SIG-M5 treated with dmso at 0.1 percent for 504 hours (cell line): ENCODE data around the gene ZFR.

Source experiments
- DNase-seq: peaks from one replicate; lab custom pipeline; 2025; ENCODE audit not compliant: unreplicated experiment; lab: John Stamatoyannopoulos, UW

The ZFR gene

GRCh38 chr5:32365623-32366022 lies 78.9 kb downstream of the ZFR start:
- DNase-seq: no peak

GRCh38 chr5:32363030-32363429 lies 81.5 kb downstream of the ZFR start:
- no peak for DNase-seq

DNA sequence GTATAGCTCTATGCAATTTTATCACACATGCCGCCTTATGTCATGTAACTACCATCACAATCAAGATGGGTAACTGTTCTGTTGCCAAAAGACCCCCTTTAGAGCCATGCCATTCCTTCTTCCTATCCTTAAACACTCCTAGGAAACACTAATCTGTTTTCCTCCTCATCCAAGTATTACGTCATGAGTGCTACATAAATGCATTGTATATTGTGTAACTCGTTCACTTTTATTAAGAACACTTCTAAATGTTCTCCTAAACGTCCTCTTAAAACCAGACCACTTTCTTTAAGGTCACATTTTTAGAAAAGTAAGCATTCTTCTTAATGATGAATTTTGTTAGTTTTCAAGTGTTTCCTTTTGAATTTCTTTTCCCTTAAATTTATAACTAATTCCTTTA lies 82.0 kb downstream of the ZFR start:
- DNase-seq: no peak

- DNase-seq: no peak
Observed at GRCh38 chr5:32360906-32361305, 83.6 kb downstream of the ZFR start.

GRCh38 chr5:32358611-32359010 lies 85.9 kb downstream of the ZFR start:
- no peak for DNase-seq

- no peak for DNase-seq
Observed at GRCh38 chr5:32357658-32358057, 86.9 kb downstream of the ZFR start.

DNA sequence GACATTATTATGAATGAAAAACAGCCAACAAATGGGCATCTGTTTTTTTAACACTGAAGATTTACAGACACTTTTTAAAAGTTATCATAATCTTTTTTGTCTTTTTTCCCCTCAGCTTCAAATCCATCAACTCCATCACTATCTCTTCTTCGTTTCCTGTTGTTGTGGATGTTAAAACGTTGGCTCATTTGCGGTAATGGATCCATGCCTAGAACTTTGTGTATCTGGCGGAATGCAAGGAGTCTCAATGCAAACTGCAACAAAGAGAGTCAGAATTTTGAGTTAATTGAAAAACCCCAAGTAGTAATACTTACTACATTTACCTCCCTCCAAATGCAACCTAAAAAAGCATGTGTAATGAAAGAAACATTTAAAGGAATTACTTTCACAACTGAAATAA lies 88.9 kb downstream of the ZFR start:
- DNase-seq: no peak

DNA sequence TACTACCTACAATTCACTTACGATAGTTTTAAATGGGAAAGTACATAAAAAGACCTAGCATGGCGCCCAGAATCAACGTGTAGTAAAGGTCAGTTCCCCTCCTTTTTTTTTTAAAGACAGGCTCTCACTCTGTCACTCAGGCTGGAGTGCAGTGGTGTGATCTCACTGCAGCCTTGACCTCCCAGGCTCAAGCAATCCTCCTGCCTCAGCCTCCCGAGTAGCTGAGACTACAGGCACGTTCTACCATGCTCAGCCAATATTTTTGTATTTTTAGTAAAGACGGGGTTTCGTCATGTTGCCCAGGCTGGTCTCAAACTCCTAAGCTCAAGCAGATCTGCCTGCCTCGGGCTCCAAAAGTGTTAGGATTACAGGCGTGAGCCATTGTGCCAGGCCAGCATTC lies 91.1 kb downstream of the ZFR start:
- no peak for DNase-seq

GRCh38 chr5:32352685-32353084 lies 91.9 kb downstream of the ZFR start:
- DNase-seq: no peak

GRCh38 chr5:32346869-32347268 lies 97.7 kb downstream of the ZFR start:
- no peak for DNase-seq

- no peak for DNase-seq
Observed at GRCh38 chr5:32343058-32343672, 101.4 kb downstream of the ZFR start.

GRCh38 chr5:32342656-32343055 lies 101.9 kb downstream of the ZFR start:
- no peak for DNase-seq

DNA sequence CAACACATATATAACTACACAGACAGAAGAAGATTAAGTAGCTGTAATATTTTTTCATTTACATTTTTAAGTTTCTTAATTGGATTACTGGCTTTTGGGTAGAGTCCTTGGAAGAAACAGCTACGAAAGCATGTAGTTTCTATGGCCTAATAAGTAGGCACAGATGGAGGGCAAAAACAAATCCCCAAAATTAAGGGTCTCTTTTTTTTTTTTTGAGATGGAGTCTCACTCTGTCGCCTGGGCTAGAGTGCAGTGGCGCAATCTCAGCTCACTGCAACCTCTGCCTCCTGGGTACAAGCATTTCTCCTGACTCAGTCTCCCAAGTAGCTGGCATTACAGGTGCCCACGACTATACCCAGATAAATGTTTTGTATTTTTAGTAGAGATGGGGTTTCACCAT lies 104.7 kb downstream of the ZFR start:
- no peak for DNase-seq

- no peak for DNase-seq
Observed at GRCh38 chr5:32339198-32339597, 105.3 kb downstream of the ZFR start.

DNA sequence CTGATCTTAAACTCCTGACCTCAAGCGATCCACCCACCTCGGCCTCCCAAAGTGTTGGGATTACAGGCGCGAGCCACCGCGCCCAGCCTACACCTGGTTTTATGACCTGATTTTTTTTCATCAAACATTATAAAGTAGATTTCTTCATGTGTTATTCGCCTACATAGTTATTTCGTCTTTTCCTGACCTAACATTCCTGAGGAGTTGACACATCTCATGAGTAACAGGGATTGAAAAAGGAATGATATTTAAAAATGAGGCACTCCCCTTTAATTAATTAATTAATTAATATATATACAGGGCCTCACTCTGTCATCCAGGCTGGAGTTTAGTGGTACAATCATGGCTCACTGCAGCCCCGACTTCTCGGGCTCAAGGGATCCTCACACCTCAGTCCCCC lies 111.6 kb downstream of the ZFR start:
- no peak for DNase-seq

DNA sequence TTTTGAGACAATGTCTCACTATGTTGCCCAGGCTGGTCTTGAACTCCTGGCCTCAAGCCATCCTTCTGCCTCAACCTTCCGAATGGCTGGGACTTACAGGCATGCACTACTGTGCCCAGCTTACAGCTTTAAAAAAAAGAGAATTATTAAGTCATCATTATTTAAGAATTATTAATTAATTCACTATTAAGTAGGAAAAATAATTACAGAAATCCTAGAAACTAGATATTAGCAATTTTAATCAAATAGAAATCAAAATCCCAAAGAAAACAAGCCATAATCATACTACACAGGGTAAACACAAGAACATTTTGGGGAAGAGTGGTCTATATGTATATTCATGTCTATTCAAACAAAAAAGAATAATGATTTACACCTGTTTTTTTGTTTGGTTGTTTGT lies 112.2 kb downstream of the ZFR start:
- no peak for DNase-seq

DNA sequence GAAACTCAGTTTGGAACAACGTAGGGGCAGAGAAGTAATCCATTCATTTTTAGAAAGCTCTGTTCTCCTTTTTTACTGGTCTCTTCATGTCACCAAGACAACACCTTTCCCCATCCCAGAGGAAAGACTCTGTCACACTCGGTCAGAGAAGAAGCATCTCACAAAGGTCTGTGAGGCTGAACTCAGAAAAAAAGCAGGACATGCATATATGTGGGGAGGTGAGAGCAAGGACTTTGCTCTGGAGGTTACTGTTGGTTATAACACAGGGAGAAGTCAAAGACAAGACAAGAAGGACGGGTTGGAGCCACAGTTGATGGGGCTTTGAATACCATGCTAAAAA lies 112.6 kb downstream of the ZFR start:
- DNase-seq: no peak

GRCh38 chr5:32331217-32331934 lies 113.2 kb downstream of the ZFR start:
- peak; percentile 59 for DNase-seq

DNA sequence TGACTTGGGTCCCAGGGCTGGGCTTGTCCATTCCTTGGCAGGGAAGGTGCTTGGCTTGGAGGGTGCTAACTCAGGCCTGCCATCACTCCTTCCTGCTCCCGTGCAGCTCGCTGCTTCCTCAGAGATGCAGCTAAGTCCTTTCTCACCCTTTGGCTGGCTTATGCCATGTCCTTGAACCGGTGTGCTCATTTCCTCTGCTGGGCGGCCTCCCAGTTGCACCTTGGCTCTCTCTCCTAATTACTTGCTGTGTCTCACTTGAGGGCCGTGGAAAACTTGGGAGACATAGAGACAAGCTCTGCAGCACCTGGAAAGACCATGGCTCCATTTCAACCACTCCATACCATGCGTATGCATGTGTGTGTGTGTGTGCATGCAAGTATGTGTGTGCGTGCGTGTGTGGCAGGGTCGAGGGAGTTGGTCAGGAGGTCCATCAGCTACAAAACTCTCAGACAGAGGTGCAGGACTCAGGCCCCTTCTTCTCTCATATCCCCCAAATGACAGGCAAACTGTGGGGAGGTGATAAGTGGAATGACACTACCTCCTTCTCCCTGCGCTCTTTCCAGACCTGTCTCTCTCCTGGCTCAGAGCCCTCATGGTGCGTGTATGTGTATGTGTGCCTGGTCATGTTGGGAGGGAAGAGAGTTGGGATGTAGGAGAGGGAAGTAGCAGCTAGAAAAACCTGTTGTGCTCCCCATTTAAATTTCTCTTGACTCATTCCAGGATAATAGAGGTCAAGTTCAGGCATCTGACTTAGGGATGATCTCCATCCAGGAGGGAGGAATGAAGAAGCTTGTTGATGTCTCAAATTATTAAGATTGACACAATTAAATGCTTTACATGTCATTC lies 114.2 kb downstream of the ZFR start:
- DNase-seq: no peak

DNA sequence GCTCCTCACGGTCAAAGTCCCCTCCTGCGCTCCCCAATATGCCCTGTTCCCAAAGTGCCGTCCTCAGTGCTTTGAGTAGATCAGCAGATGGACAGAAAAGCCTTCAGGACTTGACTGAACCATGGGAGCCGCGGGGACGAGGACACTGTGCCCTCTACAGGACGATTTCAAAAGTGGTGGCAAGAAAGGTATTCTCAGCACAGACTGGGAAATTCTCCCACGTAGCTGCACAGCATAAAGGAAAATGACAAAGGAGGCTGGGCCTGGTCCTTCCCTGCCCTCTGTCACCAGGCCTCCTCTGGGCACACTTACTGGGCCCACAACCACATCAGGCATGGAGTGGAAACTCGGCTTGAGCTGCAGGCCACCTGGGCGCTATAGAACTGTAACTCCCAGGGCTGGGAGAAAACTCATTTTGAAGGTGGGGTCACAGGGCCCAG lies 115.1 kb downstream of the ZFR start:
- peak; percentile 74 for DNase-seq

- no peak for DNase-seq
Observed at GRCh38 chr5:32326216-32326772, 118.2 kb downstream of the ZFR start.

GRCh38 chr5:32325616-32326015 lies 118.9 kb downstream of the ZFR start:
- DNase-seq: no peak
